SK-N-MC (cell line): ENCODE measurements around the gene RCOR1.

Experiments
- EZH2 ChIP-seq: fragments of 200-600 bp; sonication (generic); IDR thresholded peaks from one replicate; pipeline ENCODE4 v1.6.1; 2017; ENCODE audit warnings: antibody characterized with exemption
- POLR2AphosphoS5 ChIP-seq: IDR thresholded peaks from 2 replicates; pipeline ENCODE4 v1.6.1; 2012; ENCODE audit warnings: mild to moderate bottlenecking, low read depth, low read length, borderline replicate concordance

DNA sequence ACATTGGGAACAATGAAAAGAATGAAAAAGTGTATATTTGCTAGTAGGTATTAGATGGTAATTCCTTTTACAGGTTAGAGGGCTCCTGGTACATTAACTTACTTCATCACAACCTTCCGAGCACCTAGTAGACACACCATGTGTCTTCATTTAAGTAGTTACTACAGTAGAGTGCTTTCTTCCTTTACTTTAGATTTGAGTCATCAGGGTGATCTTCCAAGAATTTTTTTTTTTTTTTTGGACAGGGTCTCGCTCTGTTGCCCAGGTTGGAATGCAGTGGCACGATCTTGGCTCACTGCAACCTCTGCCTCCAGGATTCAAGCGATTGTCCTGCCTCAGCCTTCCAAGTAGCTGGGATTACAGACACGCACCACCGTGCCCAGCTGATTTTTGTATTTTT, 105.1 kb downstream of the RCOR1 start:
- TF ChIP-seq POLR2AphosphoS5 (no peak), EZH2 (no peak)
